Activated CD4-positive, alpha-beta T cell treated with anti-CD3 and anti-CD28 coated beads, Interleukin-2, Interleukin-4, amounts not matched to agents 100 ng/mL and 50 ng/mL, durations not matched to agents 16 hours and 8 hours (primary cell): ENCODE measurements around the gene PPFIA1.
A peak's percentile ranks its signal among the peaks of the same experiment; 100 is the strongest.
"Not testable (repeated sequence)": the region's sequence is repeated elsewhere in the genome, so short reads cannot be mapped to it uniquely, and the experiment has no call there.

Experiments used
- DNase-seq: peaks from one replicate; pipeline ENCODE4 v3.0.0-alpha.2; 2020; ENCODE audit warnings: low spot score

The PPFIA1 gene

GRCh38 chr11:70358753-70359152 is 88.3 kb downstream of the PPFIA1 start:
- no peak for DNase-seq

DNA sequence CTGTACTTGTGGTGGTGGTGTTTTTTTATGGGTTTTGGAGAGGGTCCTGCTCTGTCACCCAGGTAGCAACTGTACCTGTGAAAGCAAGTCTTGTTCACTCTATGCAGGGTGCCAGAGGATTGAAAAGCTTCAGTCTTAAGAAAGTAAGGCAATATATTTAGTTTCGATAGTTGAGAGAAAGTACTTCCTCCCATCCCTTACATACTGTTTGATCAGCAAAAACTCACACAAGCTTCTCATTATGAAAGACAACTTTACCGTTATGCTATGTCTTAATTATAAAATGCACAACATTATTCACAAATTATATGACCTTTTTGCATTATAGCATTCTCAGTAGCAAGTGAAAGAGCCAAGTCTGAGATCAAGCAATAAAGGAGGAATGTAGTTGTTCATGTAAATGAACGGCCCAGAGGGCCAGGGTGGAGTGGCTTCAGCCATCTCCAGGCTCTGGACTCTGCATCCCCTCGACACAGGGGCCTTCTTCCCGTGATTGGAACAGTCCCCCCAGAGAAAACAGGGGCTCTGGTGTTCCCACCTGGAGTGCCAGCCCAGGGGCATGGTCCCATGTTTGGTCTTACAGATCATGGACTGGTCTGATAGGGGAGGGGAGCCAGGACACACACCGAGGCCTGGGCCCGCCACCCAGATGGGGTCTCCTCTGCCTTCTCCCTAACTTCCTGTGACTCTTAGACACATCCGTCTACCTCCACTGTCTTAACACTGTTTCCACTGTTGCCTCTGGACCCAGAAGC is 89.1 kb downstream of the PPFIA1 start:
- DNase-seq, result no peak

GRCh38 chr11:70360211-70360610 is 89.7 kb downstream of the PPFIA1 start:
- DNase-seq, result no peak

- DNase-seq, result no peak
Observed at GRCh38 chr11:70364178-70364577, 93.7 kb downstream of the PPFIA1 start.

DNA sequence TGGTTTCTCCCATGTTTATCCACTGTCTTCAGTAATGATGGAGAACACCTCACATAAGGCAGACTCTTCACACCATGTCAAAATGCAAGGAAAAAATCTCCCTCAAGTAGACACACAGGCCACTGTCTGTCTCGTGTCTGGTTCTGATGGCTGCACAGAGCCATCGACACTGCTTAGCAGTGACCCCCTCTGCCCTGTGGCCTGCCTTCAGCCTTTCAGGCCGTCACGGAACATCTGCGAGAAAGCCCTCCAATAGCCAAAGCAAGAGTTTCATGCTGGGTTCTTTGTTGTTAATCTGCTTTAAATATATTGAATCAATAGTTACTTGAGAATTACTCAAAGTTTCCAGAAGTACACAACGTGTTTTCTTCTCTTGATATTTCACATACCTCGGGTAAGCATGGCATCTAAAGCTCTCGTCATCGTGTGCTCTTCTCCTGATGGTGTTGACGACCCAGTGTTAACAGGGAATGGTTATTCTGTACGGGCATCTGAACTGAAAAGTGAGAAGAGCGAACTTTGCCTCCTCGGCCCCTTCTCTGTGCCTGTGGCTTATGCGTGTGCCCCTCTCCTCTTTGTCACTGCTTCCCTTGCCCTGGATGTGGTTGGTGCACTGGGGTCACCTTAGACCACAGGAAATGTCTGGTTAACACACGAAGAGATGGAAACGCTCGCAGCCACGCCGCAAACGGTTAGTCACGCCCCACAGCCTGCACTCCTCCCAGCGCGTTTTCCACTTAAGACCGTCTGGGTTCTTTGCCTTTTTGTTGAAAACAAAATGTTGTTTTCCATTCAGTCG is 94.5 kb downstream of the PPFIA1 start:
- peak; percentile 80 for DNase-seq

GRCh38 chr11:70365544-70365927 is 95.0 kb downstream of the PPFIA1 start:
- DNase-seq, result no peak

- DNase-seq, result no peak
Observed at GRCh38 chr11:70367071-70367470, 96.6 kb downstream of the PPFIA1 start.

- DNase-seq, result no peak
Observed at GRCh38 chr11:70368961-70369360, 98.5 kb downstream of the PPFIA1 start.

DNA sequence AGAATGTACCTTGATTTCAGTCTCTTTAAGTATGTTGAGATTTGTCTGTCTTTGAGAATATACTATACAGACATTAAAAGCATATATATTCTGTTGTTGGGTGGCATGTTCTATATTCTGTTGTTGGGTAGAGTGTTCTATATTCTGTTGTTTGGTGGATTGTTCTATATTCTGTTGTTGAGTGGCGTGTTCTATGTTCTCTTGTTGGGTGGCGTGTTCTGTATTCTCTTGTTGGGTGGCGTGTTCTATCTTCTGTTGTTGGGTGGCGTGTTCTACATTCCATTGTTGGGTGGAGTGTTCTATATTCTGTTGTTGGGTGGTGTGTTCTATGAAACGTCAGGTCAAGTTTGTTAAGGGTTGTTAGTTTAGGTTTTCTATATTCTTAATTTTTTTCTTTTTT is 100.8 kb downstream of the PPFIA1 start:
- DNase-seq, result no peak

GRCh38 chr11:70372076-70372475 is 101.6 kb downstream of the PPFIA1 start:
- DNase-seq, result no peak

- no peak for DNase-seq
Observed at GRCh38 chr11:70376621-70377020, 106.1 kb downstream of the PPFIA1 start.

GRCh38 chr11:70377645-70378044 is 107.2 kb downstream of the PPFIA1 start:
- no peak for DNase-seq

- DNase-seq, result no peak
Observed at GRCh38 chr11:70378506-70379134, 108.1 kb downstream of the PPFIA1 start.

GRCh38 chr11:70381350-70381749 is 110.9 kb downstream of the PPFIA1 start:
- no peak for DNase-seq

DNA sequence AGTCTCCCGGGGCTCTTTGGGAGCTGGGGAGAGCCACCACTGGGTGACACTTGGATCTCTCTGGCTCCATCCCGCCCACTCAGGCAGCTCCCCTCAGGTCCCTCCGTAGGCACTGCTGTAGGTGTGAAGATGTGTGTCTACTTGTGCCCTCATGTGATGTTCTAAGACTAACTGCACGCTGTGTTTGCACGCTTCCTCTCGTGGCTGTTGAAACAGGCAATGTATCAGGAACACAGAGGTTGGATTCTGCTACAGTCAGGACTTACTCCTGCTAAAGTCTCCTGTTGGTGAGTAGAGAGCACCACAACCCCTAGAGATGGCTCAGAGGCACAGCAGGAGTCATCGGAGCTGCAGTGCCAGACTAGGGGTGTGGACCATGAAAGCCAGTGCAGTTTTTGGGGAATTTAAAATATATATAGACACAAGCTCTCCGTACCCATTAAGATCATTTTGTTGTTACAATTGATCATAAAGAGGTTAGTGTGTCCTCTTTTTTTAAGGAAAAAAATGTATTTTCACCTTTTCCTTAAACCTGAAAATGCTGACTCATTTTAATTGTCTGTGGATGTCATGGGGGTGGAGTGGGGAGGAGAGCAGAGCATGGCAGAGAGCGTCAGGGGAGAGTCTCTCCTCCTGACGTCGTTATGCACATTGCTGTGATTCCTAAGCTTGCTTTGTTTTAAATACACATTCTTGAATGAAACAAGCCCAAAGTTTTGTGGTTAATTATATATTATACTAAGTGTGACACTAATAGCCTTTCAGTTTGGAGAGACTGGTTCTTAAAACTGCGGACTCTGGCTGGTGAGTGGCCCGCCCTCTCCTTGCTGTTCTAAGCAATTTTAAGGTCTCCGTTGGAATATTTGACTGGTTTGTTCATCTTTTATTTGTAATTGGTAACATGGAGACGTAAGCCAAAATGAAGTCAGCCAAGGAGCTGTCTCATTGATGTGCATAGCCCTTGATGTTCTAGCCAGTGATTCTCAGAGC is 111.7 kb downstream of the PPFIA1 start:
- no peak for DNase-seq

DNA sequence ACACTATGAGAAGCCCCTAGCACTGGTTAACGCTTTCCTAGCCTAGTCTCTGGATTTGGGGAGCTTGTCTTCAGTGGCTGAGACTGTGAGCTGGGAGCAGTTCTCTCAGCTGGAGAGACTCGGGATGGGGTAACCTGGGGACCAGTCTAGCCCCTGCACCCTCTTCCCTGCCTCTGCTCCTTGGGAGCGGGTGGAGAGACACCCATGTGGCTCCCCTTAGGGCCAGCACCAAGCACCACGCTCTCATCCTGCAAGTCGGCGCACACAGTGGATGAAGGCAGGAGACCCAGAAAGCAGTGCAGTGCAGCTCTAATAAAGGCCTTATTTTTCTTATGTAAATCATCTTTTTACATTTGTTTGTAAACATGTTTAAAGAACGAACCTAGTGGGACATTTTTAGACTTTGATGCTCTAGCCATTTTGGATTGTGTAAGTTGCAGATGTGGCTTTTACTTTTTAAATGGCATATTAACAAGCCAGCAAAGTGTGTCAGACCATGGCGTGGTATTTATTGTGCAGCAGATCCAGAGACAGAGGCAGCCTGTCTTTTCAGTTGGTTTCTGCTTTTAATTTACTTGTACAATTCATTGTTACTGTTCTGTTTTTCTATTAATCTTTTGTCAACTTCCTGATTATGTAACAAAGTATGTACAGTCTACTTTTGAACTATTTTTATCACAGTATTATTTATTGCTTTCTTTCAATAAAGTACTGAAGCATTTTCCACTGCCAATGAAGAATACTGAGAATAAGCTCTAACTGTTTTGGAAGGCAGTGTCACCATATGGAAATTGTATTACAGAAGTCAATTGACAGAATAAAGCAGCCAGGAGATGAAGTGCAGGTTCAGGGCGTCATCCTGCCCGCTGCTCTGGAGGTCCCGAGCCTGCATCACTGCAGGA is 113.4 kb downstream of the PPFIA1 start:
- no peak for DNase-seq

- no peak for DNase-seq
Observed at GRCh38 chr11:70384566-70385152, 114.2 kb downstream of the PPFIA1 start.

DNA sequence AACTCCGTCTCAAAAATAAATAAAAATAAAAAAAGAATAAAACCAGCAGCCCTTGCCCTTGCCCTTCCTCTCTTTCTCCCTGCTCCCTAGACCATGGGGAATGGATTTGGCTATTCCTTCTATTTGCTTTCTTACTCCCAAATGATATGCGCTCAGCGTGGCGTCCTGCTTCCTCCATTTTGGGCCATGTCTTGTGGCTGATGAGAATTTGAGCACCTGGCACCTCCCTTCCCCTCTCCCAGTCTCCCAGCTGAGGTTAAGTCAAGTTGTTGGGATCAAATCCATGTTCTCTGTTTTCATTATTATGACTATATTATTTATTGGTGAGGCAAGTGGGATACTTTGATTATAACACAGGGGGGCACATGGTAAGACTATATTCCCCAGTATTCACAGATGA is 117.1 kb downstream of the PPFIA1 start:
- DNase-seq, result no peak

DNA sequence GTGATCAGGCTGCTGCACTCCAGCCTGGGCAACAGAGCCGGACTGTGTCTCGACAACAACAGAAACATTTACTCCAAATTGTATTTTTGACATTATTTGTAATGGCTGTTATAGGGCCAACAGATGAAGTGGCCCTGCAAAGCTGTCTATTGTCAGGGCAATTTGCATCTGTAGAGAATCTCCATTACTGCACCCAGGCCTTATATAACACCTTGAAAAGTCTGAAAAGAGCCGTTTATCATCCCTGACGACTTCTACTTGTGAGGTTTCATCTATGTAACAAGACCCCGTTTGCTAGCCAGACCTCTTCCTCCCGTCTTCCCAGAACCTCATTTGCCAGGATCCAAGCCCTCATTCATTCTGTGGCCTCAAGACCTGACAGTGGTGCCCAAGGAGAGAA is 118.7 kb downstream of the PPFIA1 start:
- no peak for DNase-seq

DNA sequence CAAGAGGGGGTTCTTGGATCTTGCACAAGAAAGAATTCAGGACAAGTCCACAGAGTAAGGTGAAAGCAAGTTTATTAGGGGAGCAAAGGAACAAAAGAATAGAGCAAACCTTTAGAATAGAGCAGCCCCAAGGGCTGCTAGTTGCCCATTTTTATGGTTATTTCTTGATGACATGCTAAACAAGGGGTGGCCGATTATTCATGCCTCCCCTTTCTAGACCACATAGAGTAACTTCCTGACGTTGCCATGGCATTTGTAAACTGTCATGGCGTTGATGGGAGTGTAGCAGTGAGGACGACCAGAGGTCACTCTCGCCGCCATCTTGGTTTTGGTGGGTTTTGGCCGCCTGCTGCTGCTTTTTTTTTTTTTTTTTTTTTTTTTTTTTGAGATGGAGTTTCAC is 120.4 kb downstream of the PPFIA1 start:
- not testable (repeated sequence) for DNase-seq
